Measurements from ENCODE around the gene LDHA. TPM values are rescaled to one million over a fixed set of nuclear protein-coding genes. Genes with fewer than 3 reads are reported as not detected.
A peak's percentile ranks its signal among the peaks of the same experiment; 100 is the strongest.

The LDHA gene
- 230 TPM for total RNA-seq

DNA sequence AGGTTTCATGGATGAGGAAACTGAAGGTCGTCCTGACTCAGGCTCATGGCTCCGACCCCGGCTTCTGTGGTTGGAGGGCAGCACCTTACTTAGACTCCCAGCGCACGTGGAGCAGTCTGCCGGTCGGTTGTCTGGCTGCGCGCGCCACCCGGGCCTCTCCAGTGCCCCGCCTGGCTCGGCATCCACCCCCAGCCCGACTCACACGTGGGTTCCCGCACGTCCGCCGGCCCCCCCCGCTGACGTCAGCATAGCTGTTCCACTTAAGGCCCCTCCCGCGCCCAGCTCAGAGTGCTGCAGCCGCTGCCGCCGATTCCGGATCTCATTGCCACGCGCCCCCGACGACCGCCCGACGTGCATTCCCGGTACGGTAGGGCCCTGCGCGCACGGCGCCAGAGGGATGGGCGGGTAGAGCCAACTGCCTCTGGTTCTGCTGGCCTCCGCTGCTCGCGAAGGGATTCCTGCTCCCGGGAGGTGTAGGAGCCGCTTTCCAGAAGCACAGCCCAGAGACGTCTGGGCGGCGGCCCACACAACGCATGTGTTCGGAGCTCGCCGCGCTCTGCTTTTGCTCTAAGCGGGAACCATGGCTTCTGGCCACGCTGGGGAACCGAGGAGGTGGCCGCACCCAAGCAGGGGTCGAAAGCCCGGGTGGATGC, at the start of gene LDHA:
Gene LDHA, plus strand, starts transcription at position 289 of the 653 bp plus-strand sequence. CDS start 2,280 bp downstream, outside the sequence.
- Histone ChIP-seq H3K4me1 (ENCODE audit: insufficient read depth, low read length) (peaks cover 28% of the 10 kb centered on the region), H3K27me3 (ENCODE audit: insufficient read depth, low read length) (no peaks in the 10 kb centered on the region), H3K4me3 (ENCODE audit: low read length) (peak within 1 kb of the TSS; percentile 91), H3K9me3 (ENCODE audit: low read depth, low read length) (no peaks in the 10 kb centered on the region)

DNA sequence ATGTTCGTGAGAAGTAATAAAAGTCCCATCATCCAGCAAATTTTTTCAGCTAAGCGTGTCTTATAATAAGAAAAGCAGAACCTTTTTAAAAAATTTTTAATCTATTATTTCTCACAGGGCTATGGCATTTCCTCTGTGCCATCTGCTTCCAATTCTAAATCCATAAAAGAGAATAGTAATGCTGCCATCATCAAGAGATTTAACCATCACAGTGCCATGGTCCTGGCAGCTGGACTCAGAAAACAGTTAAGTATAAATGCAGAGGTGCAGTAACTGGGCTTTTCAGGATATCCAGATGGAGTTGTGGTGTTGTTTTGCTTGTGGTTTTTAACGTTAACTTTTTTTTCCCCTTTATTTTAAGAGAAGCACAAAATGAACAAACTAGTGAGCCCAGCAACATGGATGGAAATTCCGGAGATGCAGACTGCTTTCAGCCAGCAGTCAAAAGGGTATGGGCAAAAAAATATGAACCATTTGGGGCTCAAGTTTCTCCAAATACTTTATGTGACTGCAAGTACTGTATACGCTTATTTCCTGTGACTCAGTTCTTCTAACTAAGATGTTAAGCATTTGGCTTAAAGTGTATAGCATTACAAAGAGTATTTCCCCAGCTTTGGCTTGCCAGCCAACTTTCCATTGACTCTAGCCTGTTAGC, 46.8 kb upstream of the LDHA start:
- Histone ChIP-seq H3K27me3 (ENCODE audit: insufficient read depth, low read length) (no peaks in the 10 kb centered on the region), H3K4me1 (ENCODE audit: insufficient read depth, low read length) (no peaks in the 10 kb centered on the region), H3K9me3 (ENCODE audit: low read depth, low read length) (no peaks in the 10 kb centered on the region)

DNA sequence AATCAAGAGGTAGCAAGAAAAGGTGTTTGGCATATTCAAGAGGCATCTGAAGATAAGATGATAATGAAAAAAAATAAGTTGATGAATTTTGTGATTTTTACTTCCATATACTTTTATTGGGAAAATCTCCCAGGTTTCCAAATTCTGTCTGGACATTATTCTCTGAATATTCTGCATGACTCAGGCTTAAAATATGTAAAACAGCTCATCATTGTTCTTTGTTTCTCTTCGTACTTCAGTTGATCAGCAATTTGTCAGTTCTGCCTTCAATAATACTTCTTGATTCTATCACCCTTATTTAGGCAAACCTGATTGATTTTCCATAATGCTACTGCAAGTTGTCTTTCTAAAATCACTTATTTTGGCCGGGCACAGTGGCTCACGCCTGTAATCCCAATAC, 41.8 kb upstream of the LDHA start:
- Histone ChIP-seq H3K4me3 (ENCODE audit: low read length) (no peak overlapping the region), H3K9me3 (ENCODE audit: low read depth, low read length) (no peaks in the 10 kb centered on the region), H3K27me3 (ENCODE audit: insufficient read depth, low read length) (no peaks in the 10 kb centered on the region), H3K4me1 (ENCODE audit: insufficient read depth, low read length) (no peaks in the 10 kb centered on the region)

More for the DNA sequence above, 46.8 kb upstream of the LDHA start:
- H3K4me3 ChIP-seq (ENCODE audit: low read length) = no peak overlapping the region

DNA sequence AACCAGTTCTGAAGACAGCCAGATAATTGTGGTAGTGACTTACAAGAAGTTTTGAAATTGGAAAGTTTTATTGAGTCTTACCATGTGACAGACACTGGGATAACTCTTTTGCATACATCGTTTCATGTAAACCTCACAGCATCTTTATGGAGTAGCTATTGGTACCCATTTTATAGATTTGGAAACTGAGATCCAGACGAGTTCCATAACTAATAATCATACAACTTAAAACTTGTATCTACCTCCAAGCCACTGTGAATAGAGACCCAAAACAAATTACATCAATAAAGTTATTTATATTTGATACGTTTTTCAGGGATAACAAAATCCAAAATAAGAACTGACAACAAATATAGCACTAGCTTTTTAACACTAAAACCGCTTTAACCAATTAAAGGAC, 35.7 kb upstream of the LDHA start:
- Histone ChIP-seq H3K9me3 (ENCODE audit: low read depth, low read length) (no peaks in the 10 kb centered on the region), H3K27me3 (ENCODE audit: insufficient read depth, low read length) (no peaks in the 10 kb centered on the region), H3K4me1 (ENCODE audit: insufficient read depth, low read length) (no peaks in the 10 kb centered on the region), H3K4me3 (ENCODE audit: low read length) (no peak overlapping the region)

DNA sequence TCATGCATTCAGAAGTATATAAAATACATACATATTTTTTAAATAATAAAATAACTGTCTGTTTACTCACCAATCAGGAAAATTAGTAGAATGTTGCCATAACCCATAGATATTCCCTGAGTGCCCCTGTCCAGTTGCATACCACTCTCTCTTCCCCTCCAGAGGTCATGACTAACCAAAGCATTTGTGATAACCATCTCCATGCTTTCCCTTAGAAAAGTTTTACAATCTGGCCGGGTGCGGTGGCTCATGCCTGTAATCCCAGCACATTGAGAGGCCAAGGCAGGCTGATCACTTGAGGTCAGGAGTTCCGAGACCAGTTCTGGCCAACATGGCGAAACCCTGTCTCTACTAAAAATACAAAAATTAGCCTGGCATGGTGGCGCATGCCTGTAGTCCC, 33.2 kb upstream of the LDHA start:
- no peaks in the 10 kb centered on the region for H3K27me3 ChIP-seq (ENCODE audit: insufficient read depth, low read length)
- H3K4me3 ChIP-seq (ENCODE audit: low read length) = no peak overlapping the region
- peaks cover 4% of the 10 kb centered on the region for H3K4me1 ChIP-seq (ENCODE audit: insufficient read depth, low read length)
- no peaks in the 10 kb centered on the region for H3K9me3 ChIP-seq (ENCODE audit: low read depth, low read length)

DNA sequence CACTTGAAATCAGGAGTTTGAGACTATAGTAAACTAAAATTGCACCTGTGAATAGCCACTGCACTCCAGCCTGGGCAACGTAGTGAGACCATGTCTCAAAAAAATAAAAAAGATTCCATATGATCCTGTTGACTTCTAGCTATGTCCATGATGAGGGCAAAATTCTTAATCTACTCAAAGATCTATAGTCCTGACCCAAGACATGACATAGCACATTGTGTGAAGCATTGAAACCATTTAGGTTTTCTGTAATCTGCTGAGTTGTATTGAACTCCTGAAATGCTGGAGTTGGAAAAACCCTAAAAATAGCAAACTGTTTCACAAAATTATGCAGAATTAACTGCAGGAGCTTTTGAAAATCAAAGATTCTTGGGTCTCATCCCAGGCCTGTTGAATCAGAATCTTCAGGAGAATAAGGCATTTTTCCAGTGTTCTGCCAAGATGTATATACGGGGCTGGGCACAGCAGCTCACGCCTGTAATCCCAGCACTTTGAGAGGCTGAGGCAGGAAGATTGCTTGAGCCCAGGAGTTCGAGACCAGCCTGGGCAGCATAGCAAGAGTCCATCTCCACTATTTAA, 29.8 kb upstream of the LDHA start:
- H3K4me1 ChIP-seq (ENCODE audit: insufficient read depth, low read length) = peaks cover 4% of the 10 kb centered on the region
- no peak overlapping the region for H3K4me3 ChIP-seq (ENCODE audit: low read length)
- H3K27me3 ChIP-seq (ENCODE audit: insufficient read depth, low read length) = no peaks in the 10 kb centered on the region
- no peaks in the 10 kb centered on the region for H3K9me3 ChIP-seq (ENCODE audit: low read depth, low read length)

DNA sequence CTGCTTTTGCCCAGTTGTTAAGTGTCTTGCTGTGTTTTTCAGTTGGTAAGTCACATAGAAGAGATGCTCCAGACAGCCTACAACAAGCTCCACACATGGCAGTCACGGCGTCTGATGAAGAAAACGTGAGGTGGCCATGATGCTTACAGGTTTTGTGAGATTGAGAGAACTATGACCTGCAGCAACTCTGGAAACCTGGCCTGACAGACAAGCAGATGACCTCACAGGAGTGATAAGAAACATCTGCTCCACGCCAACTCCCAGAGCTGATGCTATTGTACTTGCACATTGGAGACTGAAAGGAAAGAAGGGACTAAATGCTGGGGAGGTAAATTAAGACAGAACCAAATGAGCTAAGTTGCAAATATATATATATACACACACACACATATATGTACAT, 28.6 kb upstream of the LDHA start:
- Histone ChIP-seq H3K9me3 (ENCODE audit: low read depth, low read length) (no peaks in the 10 kb centered on the region), H3K27me3 (ENCODE audit: insufficient read depth, low read length) (no peaks in the 10 kb centered on the region), H3K4me1 (ENCODE audit: insufficient read depth, low read length) (peaks cover 4% of the 10 kb centered on the region), H3K4me3 (ENCODE audit: low read length) (no peak overlapping the region)

DNA sequence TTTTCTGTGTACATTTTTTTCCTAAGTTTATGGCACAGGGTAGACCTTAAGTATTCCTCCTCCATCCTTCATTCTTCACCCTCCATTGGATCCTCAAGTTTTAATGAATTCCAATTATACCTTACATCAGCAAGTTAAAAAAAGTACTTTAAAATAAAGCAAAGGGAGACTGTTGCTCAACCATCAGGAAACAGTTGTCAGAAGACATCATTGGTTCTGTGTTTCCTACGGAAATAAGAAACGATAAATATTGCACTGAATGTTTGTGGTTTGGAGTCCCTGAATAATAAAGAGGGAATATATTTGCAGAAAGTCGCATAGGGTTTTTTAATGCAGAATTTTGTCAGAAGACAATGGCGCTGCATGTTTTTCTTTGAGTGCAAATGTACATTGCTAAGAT, 28.1 kb upstream of the LDHA start:
- H3K9me3 ChIP-seq (ENCODE audit: low read depth, low read length) = no peaks in the 10 kb centered on the region
- H3K4me3 ChIP-seq (ENCODE audit: low read length) = no peak overlapping the region
- H3K4me1 ChIP-seq (ENCODE audit: insufficient read depth, low read length) = peaks cover 4% of the 10 kb centered on the region
- H3K27me3 ChIP-seq (ENCODE audit: insufficient read depth, low read length) = no peaks in the 10 kb centered on the region

DNA sequence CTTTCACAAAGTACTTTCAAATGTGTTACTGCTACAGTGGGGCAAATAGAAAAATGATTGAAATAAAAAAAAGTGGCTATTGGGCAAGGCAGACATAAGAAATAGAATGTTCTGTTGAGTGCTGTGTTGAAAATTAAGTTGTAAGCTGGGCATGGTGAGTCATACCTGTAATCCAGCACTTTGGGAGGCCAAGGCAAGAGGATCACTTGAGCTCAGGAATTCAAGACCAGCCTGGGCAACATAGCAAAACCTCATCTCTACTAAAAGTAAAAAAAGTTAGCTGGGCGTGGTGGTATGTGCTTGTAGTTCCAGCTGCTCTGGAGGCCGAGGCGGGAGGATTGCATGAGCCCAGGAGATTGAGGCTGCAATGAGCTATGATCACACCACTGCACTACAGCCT, 26.9 kb upstream of the LDHA start:
- no peaks in the 10 kb centered on the region for H3K27me3 ChIP-seq (ENCODE audit: insufficient read depth, low read length)
- no peak overlapping the region for H3K4me3 ChIP-seq (ENCODE audit: low read length)
- H3K4me1 ChIP-seq (ENCODE audit: insufficient read depth, low read length) = peaks cover 4% of the 10 kb centered on the region
- no peaks in the 10 kb centered on the region for H3K9me3 ChIP-seq (ENCODE audit: low read depth, low read length)

DNA sequence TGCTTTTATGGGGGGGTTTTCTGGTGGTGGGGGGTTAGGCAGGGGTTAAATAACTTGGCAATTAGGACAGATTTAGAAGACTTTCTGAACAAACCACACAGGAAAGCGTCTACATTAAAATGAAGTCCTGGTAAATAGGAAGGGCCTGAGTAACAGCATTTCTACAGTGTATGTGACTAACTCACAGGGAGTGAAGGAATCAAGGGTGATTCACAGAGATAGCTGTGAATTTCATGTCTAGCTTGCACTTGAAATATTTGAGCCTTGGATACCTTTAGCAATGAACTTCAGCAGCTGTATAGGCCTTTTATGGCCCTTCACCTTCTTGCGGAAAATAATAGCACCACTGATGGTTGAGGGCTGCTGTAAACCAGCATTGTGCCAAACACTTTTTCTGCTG, 26.1 kb upstream of the LDHA start:
- peaks cover 4% of the 10 kb centered on the region for H3K4me1 ChIP-seq (ENCODE audit: insufficient read depth, low read length)
- H3K9me3 ChIP-seq (ENCODE audit: low read depth, low read length) = no peaks in the 10 kb centered on the region
- no peaks in the 10 kb centered on the region for H3K27me3 ChIP-seq (ENCODE audit: insufficient read depth, low read length)
- no peak overlapping the region for H3K4me3 ChIP-seq (ENCODE audit: low read length)

DNA sequence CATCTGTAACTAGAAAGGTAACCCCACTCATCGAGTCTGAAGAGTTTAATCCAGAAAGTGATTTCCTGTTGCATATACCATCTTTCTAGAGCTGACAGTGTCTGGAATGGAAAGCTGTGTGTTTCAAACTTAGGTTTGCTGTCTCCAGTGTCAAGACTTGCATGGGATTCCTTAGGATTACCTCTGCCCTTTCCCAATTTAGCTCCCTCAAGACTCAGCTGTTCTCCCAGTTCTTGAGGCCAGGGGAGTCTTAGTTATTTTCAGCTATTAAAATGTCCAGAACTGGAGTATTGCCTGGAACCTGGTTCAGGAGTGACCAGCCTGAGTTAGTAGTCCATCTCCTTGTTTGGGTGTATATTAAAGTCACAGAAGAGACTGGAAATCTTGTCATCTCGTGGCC, 25.0 kb upstream of the LDHA start:
- peaks cover 4% of the 10 kb centered on the region for H3K4me1 ChIP-seq (ENCODE audit: insufficient read depth, low read length)
- no peak overlapping the region for H3K4me3 ChIP-seq (ENCODE audit: low read length)
- no peaks in the 10 kb centered on the region for H3K9me3 ChIP-seq (ENCODE audit: low read depth, low read length)
- no peaks in the 10 kb centered on the region for H3K27me3 ChIP-seq (ENCODE audit: insufficient read depth, low read length)

DNA sequence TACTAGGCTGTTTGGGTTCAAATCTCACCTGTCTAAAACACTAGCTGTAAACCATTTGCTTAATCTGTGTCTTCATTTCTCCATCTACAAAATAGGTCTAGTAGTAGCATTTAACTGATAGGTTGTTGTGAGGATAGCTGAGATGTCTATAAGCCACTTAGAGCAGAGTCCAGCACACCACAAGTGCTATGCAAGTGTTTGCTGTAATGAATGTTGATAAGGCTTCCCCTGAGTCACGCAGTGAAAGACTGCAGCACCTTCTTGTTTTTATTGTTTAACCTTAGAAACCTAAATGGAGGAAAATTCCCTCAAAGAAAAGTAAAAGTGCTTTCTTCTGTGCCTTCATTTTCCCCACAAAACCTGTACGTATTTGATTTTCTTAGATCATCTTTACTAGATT, 23.1 kb upstream of the LDHA start:
- Histone ChIP-seq H3K9me3 (ENCODE audit: low read depth, low read length) (no peaks in the 10 kb centered on the region), H3K4me3 (ENCODE audit: low read length) (no peak overlapping the region), H3K4me1 (ENCODE audit: insufficient read depth, low read length) (no peaks in the 10 kb centered on the region), H3K27me3 (ENCODE audit: insufficient read depth, low read length) (no peaks in the 10 kb centered on the region)

DNA sequence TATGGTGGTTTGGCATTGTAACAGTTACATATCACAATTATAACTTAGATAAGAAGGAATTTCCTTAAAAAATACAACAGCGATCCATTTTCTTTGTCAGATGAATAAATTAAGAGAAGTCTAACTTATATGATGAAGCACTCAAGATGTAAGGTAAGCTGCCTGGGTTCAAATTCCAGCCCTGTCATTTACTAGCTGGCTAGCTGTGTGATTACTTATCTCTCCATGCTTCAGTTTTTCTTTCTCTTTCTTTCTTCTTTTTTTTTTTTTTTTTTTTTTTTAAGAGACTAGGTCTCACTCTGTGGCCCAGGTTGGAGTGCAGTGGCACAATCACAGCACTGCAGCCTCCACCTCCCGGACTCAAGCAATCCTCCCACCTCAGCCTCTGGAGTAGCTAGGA, 22.2 kb upstream of the LDHA start:
- no peaks in the 10 kb centered on the region for H3K27me3 ChIP-seq (ENCODE audit: insufficient read depth, low read length)
- H3K9me3 ChIP-seq (ENCODE audit: low read depth, low read length) = no peaks in the 10 kb centered on the region
- H3K4me1 ChIP-seq (ENCODE audit: insufficient read depth, low read length) = no peaks in the 10 kb centered on the region
- no peak overlapping the region for H3K4me3 ChIP-seq (ENCODE audit: low read length)

DNA sequence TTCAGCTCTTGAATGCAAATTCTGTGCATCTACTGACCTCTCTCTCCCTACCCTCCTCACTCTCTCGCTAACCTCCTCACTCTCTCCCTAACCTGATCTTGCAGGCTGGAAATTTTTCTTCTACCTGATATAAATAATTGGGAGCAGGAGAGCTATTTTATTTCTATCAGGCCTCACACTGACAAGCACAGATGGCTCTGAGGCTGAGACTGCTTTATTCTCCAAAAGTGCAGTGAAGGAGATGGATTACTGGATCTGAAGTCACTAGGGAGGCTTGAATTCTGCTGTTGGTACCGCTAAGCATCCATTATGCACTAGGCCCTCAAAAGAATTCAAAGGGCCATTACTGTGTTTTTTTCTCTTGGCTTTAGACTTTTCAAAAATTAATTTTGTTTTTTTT, 19.4 kb upstream of the LDHA start:
- H3K27me3 ChIP-seq (ENCODE audit: insufficient read depth, low read length) = no peaks in the 10 kb centered on the region
- H3K4me1 ChIP-seq (ENCODE audit: insufficient read depth, low read length) = no peaks in the 10 kb centered on the region
- H3K9me3 ChIP-seq (ENCODE audit: low read depth, low read length) = no peaks in the 10 kb centered on the region
- no peak overlapping the region for H3K4me3 ChIP-seq (ENCODE audit: low read length)

DNA sequence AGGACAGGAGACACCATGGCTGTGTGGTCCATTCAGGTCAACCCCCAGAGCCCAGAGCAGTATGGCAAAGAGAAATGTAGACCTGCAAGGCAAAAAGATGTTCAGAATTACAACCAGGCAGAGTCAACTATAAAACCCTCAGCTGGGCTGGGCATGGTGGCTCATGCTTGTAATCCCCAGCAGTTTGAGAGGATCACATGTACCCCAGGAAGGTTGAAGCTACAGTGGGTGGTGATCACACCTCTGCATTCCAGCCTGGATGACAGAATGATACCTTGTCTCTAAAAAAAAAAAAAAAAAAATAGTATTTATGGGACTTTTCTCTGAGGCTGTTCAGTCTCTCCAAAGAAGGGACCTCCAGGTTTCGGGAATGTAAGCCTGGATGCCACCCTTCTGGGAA, 18.4 kb upstream of the LDHA start:
- Histone ChIP-seq H3K4me3 (ENCODE audit: low read length) (no peak overlapping the region), H3K4me1 (ENCODE audit: insufficient read depth, low read length) (no peaks in the 10 kb centered on the region), H3K27me3 (ENCODE audit: insufficient read depth, low read length) (no peaks in the 10 kb centered on the region), H3K9me3 (ENCODE audit: low read depth, low read length) (no peaks in the 10 kb centered on the region)

DNA sequence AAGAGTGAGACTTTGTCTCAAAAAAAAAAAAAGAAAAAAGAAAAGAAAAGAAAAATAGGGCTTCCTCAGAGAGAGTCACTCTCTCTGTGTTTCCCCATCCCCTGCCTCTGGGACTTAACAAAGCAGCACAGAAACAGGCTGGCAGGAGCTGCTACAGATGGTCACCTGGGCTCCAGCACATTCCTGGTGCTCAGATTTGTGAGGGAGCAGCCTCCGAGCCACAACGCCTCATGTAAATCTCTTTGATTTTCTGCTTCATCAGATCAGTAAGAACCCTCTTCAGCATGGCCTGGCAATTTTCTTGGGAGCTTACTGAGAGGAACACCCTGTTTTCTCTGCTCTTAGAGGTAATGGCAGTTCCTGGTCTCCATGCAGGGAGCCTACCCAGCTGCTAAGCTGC, 15.2 kb upstream of the LDHA start:
- H3K4me1 ChIP-seq (ENCODE audit: insufficient read depth, low read length) = peaks cover 18% of the 10 kb centered on the region
- no peaks in the 10 kb centered on the region for H3K9me3 ChIP-seq (ENCODE audit: low read depth, low read length)
- no peak overlapping the region for H3K4me3 ChIP-seq (ENCODE audit: low read length)
- no peaks in the 10 kb centered on the region for H3K27me3 ChIP-seq (ENCODE audit: insufficient read depth, low read length)

Measured in mononuclear cell (primary cell).